ENCODE data around the gene PLA2G2A. TPM values are rescaled to one million over a fixed set of nuclear protein-coding genes. Genes with fewer than 3 reads are reported as not detected.

PLA2G2A gene
- total RNA-seq = 10 to 100 TPM in 3 of 4 donors, 1 to 10 TPM in 1; 6.4 to 69.0 (median 26.7) TPM

- Histone ChIP-seq H3K36me3 (no peaks in the 10 kb centered on the region), H3K9me3 (no peaks in the 10 kb centered on the region), H3K4me1 (peaks cover 19% of the 10 kb centered on the region), H3K4me3 (no peak within 1 kb of the TSS), H3K27me3 (no peaks in the 10 kb centered on the region), H3K27ac (no peak within 1 kb of the TSS)
- TF ChIP-seq CTCF (IDR thresholded peaks at IDR 0.05) (no peak), POLR2AphosphoS5 (IDR thresholded peaks at IDR 0.05) (no peak), EP300 (IDR thresholded peaks at IDR 0.05) (no peak), POLR2A (IDR thresholded peaks at IDR 0.05) (no peak)
- peak in 1 of 2 donors; percentile 73 for DNase-seq (ENCODE audit: low spot score in 2 of 2)
- whole genome bisulfite sequencing = 61% methylated on average over 8 of the region's 8 CpGs
Measured at GRCh38 chr1:19979494-19979977, at the start of gene PLA2G2A. TSS of gene PLA2G2A (minus strand) at chr1:19979618. CDS start at chr1:19978773, 845 bp downstream.

DNA sequence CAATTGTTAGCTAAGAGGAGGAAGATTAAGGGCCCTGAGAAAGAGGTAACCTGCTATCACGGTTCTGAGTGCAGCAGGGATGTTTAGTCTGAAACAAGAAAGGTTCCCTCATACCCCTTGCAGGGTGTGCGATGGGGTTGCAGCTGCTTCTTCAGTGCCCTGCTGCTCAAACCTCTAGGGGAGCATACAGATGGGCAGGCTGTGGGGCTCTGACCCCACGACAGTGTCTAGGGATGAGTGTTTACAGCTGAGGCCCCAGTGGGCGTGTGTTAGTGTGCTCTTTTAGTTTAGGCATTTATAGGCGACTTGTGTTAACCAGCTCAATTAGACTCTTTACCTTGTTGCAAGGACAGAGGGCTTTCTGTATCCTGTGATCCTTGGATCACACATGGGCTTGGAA is 49.3 kb upstream of the PLA2G2A start:
- Histone ChIP-seq H3K4me3 (no peak overlapping the region), H3K27ac (no peak overlapping the region), H3K36me3 (no peaks in the 10 kb centered on the region), H3K9me3 (no peaks in the 10 kb centered on the region), H3K4me1 (no peaks in the 10 kb centered on the region), H3K27me3 (no peaks in the 10 kb centered on the region)
- WGBS = 79% methylated on average over 5 of the region's 5 CpGs
- DNase-seq (ENCODE audit: low spot score in 2 of 2) = no peak
- no peak for TF ChIP-seq POLR2AphosphoS5 (IDR thresholded peaks at IDR 0.05)
- no peak for TF ChIP-seq POLR2A (IDR thresholded peaks at IDR 0.05)
- no peak for TF ChIP-seq EP300 (IDR thresholded peaks at IDR 0.05)
- no peak for TF ChIP-seq CTCF (IDR thresholded peaks at IDR 0.05)

GRCh38 chr1:20028125-20028524 is 48.7 kb upstream of the PLA2G2A start:
- Histone ChIP-seq H3K36me3 (no peaks in the 10 kb centered on the region), H3K9me3 (no peaks in the 10 kb centered on the region), H3K4me1 (no peaks in the 10 kb centered on the region), H3K27me3 (no peaks in the 10 kb centered on the region), H3K27ac (no peak overlapping the region), H3K4me3 (no peak overlapping the region)
- 88% methylated on average over 5 of the region's 5 CpGs for WGBS
- no peak for DNase-seq (ENCODE audit: low spot score in 2 of 2)
- TF ChIP-seq POLR2AphosphoS5 (IDR thresholded peaks at IDR 0.05) = no peak
- TF ChIP-seq POLR2A (IDR thresholded peaks at IDR 0.05) = no peak
- TF ChIP-seq CTCF (IDR thresholded peaks at IDR 0.05) = no peak
- TF ChIP-seq EP300 (IDR thresholded peaks at IDR 0.05) = no peak

GRCh38 chr1:20017741-20018140 is 38.3 kb upstream of the PLA2G2A start:
- Histone ChIP-seq H3K9me3 (peaks cover 18% of the 10 kb centered on the region), H3K36me3 (no peaks in the 10 kb centered on the region), H3K4me3 (no peak overlapping the region), H3K27ac (no peak overlapping the region), H3K4me1 (no peaks in the 10 kb centered on the region), H3K27me3 (no peaks in the 10 kb centered on the region)
- 95% methylated on average over 1 of the region's 1 CpG for WGBS
- TF ChIP-seq POLR2AphosphoS5 (IDR thresholded peaks at IDR 0.05) (no peak), POLR2A (IDR thresholded peaks at IDR 0.05) (no peak), CTCF (IDR thresholded peaks at IDR 0.05) (no peak), EP300 (IDR thresholded peaks at IDR 0.05) (no peak)
- DNase-seq (ENCODE audit: low spot score in 2 of 2) = no peak

- TF ChIP-seq CTCF (IDR thresholded peaks at IDR 0.05) (no peak), EP300 (IDR thresholded peaks at IDR 0.05) (no peak), POLR2A (IDR thresholded peaks at IDR 0.05) (no peak), POLR2AphosphoS5 (IDR thresholded peaks at IDR 0.05) (no peak)
- H3K27me3 ChIP-seq = no peaks in the 10 kb centered on the region
- WGBS = 88% methylated on average over 2 of the region's 2 CpGs
- H3K4me3 ChIP-seq = no peak overlapping the region
- no peak overlapping the region for H3K27ac ChIP-seq
- H3K9me3 ChIP-seq = peaks cover 18% of the 10 kb centered on the region
- DNase-seq (ENCODE audit: low spot score in 2 of 2) = no peak
- no peaks in the 10 kb centered on the region for H3K36me3 ChIP-seq
- H3K4me1 ChIP-seq = no peaks in the 10 kb centered on the region
Measured at GRCh38 chr1:20014153-20014552, 34.7 kb upstream of the PLA2G2A start.

Measured in suprapubic skin (tissue), 4 donors.